ENCODE data around the gene SPOUT1.
"Not testable (repeated sequence)": the region's sequence is repeated elsewhere in the genome, so short reads cannot be mapped to it uniquely, and the experiment has no call there.

DNA sequence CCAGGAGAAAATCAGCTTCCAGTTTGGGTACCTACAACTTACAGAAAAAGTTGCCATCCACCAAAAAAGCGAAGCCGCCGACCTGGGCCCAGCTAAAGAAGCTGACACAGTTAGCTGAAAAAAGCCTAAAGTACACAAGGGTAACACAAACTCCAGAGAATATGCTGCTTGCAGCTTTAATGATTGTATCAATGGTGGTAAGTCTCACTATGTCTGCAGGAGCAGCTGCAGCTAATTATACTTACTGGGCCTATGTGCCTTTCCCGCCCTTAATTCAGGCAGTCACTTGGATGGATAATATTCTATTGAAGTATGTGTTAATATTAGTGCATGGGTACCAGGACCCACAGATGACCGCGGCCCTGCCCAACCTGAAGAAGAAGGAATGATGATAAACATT is 24.9 kb upstream of the SPOUT1 start:
- not testable (repeated sequence) for TF ChIP-seq CTCF, POLR2AphosphoS5 (IDR thresholded peaks at IDR 0.05)
